SK-N-SH treated with all-trans-retinoic acid at 6 μM for 48 hours (cell line): ENCODE data around the gene SLC6A18.

Source experiments
- ATAC-seq: fragments of 200-7000 bp; cut with Tn5 transposase; 3 replicates; pipeline ENCODE4 v1.9.1; 2020; ENCODE audit warnings: mild to moderate bottlenecking, moderate library complexity
- TCF4 ChIP-seq: fragments of 250-450 bp; sonication (Bioruptor Pico); IDR thresholded peaks from 2 replicates; pipeline ENCODE4 v1.8.0; 2021; ENCODE audit warnings: mild to moderate bottlenecking, moderate library complexity, borderline replicate concordance
- TOX ChIP-seq: fragments of 250-450 bp; sonication (Bioruptor Pico); IDR thresholded peaks from 2 replicates; pipeline ENCODE4 v1.8.0; 2021; ENCODE audit warnings: mild to moderate bottlenecking, moderate library complexity, borderline replicate concordance

The SLC6A18 gene

GRCh38 chr5:1295650-1296037, 70.5 kb downstream of the SLC6A18 start:
- TF ChIP-seq TCF4 (CRISPR knock-in tag) = no peak
- TF ChIP-seq TOX (CRISPR knock-in tag) = no peak
- ATAC-seq = no peak
